Endothelial cell of umbilical vein (primary cell): ENCODE results near the gene CHRNA3. TPM values are rescaled to one million over a fixed set of nuclear protein-coding genes. Genes with fewer than 3 reads are reported as not detected.
"Not testable (repeated sequence)": the region's sequence is repeated elsewhere in the genome, so short reads cannot be mapped to it uniquely, and the experiment has no call there.

Source experiments
- BruUV-seq: library from RNA; stranded (reverse); fragments of 400-500 nt; replicated peaks from 2 replicates; lab custom pipeline; 2021; lab: Mats Ljungman, UMichigan
- CTCF ChIA-PET: fragments of 300-600, 350-600 bp; sonication (Branson Sonifier 250); formaldehyde crosslinking; loops from one replicate; lab custom pipeline; 2021; ENCODE audit warnings: antibody characterized with exemption, inconsistent platforms; lab: Charles Lee
- POLR2A ChIA-PET: fragments of 300-600, 350-600 bp; sonication (Branson Sonifier 250); formaldehyde crosslinking; loops from one replicate; lab custom pipeline; 2021; ENCODE audit warnings: antibody characterized with exemption, inconsistent platforms; lab: Charles Lee
- DNase-seq: peaks from one replicate; pipeline ENCODE4 v3.0.0-alpha.2; 2011; ENCODE audit warnings: low read depth, low spot score
- FAIRE-seq: peaks from 2 replicates; lab custom pipeline; 2011; peaks lifted over from hg19 to GRCh38; lab: Jason Lieb, UNC
- H2AFZ ChIP-seq: 2 replicates; pipeline ENCODE4 v1.6.0; 2012; ENCODE audit warnings: low read depth, low read length, control low read depth, inconsistent platforms
- H3K27ac ChIP-seq: 2 replicates; pipeline ENCODE4 v1.5.1; 2011; ENCODE audit warnings: low read depth, mild to moderate bottlenecking, control low read depth, low read length, moderate library complexity; ENCODE audit not compliant: insufficient read depth
- H3K27me3 ChIP-seq, 2 experiments: 2 replicates each; pipeline versions ENCODE4 v1.6.0 to v1.6.1; 2011; ENCODE audit warnings: low read length in 2 of 2, mixed read lengths in 1 of 2; ENCODE audit not compliant: control insufficient read depth in 2 of 2, insufficient read depth in 2 of 2
- H3K36me3 ChIP-seq, 2 experiments: 2 replicates in 1 of 2; 3 replicates in 1 of 2; pipeline ENCODE4 v1.5.1; 2011; ENCODE audit warnings: low read length in 2 of 2, mild to moderate bottlenecking in 1 of 2, moderate library complexity in 1 of 2; ENCODE audit not compliant: control insufficient read depth in 2 of 2, insufficient read depth in 2 of 2; ENCODE audit errors: extremely low read depth in 1 of 2
- H3K4me1 ChIP-seq: 3 replicates; pipeline ENCODE4 v1.5.1; 2011; ENCODE audit warnings: mild to moderate bottlenecking, low read length; ENCODE audit not compliant: control insufficient read depth, insufficient read depth; ENCODE audit errors: extremely low read depth
- H3K4me2 ChIP-seq: 2 replicates; pipeline ENCODE4 v1.6.1; 2011; ENCODE audit warnings: low read length, control low read depth, mixed read lengths; ENCODE audit not compliant: insufficient read depth
- H3K4me3 ChIP-seq, 3 experiments: fragments of 200-600 bp in 1 of 3; sonication (generic), shearing (Covaris generic) in 1 of 3; replicated peaks in 1 of 3; 2 replicates each; pipeline ENCODE4 v1.5.1; 2011 to 2016; ENCODE audit warnings: control low read depth in 3 of 3, low read length in 3 of 3, mild to moderate bottlenecking in 2 of 3, inconsistent platforms in 1 of 3, low read depth in 1 of 3, moderate library complexity in 1 of 3; ENCODE audit not compliant: insufficient read depth in 1 of 3
- H3K79me2 ChIP-seq: 2 replicates; pipeline ENCODE4 v1.6.0; 2012; ENCODE audit warnings: low read length, inconsistent platforms; ENCODE audit not compliant: control insufficient read depth, insufficient read depth
- H3K9ac ChIP-seq: replicated peaks from 2 replicates; pipeline ENCODE3; 2011; ENCODE audit warnings: low read length, control low read depth; ENCODE audit not compliant: insufficient read depth; ENCODE audit errors: extremely low read depth
- H3K9me1 ChIP-seq: replicated peaks from 3 replicates; pipeline ENCODE4 v1.6.0; 2011; ENCODE audit warnings: mild to moderate bottlenecking, low read length; ENCODE audit not compliant: control insufficient read depth, insufficient read depth; ENCODE audit errors: extremely low read depth
- H3K9me3 ChIP-seq: replicated peaks from 2 replicates; pipeline ENCODE4 v1.5.1; 2012; ENCODE audit warnings: low read length, inconsistent platforms; ENCODE audit not compliant: control insufficient read depth, insufficient read depth
- H4K20me1 ChIP-seq: replicated peaks from 2 replicates; pipeline ENCODE3; 2011; ENCODE audit warnings: mild to moderate bottlenecking, low read length; ENCODE audit not compliant: control insufficient read depth, insufficient read depth; ENCODE audit errors: extremely low read depth
- EZH2 ChIP-seq: IDR thresholded peaks from 2 replicates; pipeline ENCODE4 v1.6.1; 2012; ENCODE audit warnings: borderline replicate concordance, low read depth, mild to moderate bottlenecking, moderate library complexity, low read length, inconsistent platforms; ENCODE audit not compliant: severe bottlenecking
- FOS ChIP-seq: IDR thresholded peaks from 2 replicates; pipeline ENCODE4 v1.6.1; 2011; ENCODE audit warnings: mild to moderate bottlenecking, low read length, moderate library complexity, borderline replicate concordance; ENCODE audit not compliant: insufficient read depth
- GATA2 ChIP-seq: IDR thresholded peaks from 2 replicates; pipeline ENCODE4 v1.7.0; 2011; ENCODE audit warnings: low read depth, mild to moderate bottlenecking, moderate library complexity, mixed read lengths, low read length; ENCODE audit not compliant: insufficient read length, insufficient read depth
- JUN ChIP-seq: IDR thresholded peaks from 2 replicates; pipeline ENCODE4 v1.6.1; 2011; ENCODE audit warnings: borderline replicate concordance, low read depth; ENCODE audit not compliant: insufficient read length, insufficient read depth
- MYC ChIP-seq: IDR thresholded peaks from one replicate; pipeline ENCODE4 v1.6.1; 2011; ENCODE audit warnings: mild to moderate bottlenecking, low read depth, low read length
- POLR2A ChIP-seq: IDR thresholded peaks from 2 replicates; pipeline ENCODE4 v1.6.1; 2012; ENCODE audit warnings: low read depth, mild to moderate bottlenecking, control low read depth, low read length
- POLR2AphosphoS5 ChIP-seq: IDR thresholded peaks from 2 replicates; pipeline ENCODE4 v1.6.1; 2012; ENCODE audit warnings: low read depth, mild to moderate bottlenecking, control low read depth, low read length, moderate library complexity; ENCODE audit not compliant: insufficient read depth
- dilution Hi-C: fragments of 300-500 bp; cut with MboI; formaldehyde crosslinking; loops from one replicate; pipeline ENCODE4 v1.15.0; 2019; ENCODE audit warnings: low sequenced_read_pairs; ENCODE audit not compliant: extremely low pct_ligation_motif_present
- intact Hi-C: fragments of 100-400 bp; cut with micrococcal nuclease; formaldehyde crosslinking; loops from one replicate; pipeline ENCODE4 v1.10.0; 2022
- polyA plus RNA-seq, 4 experiments: library from polyadenylated mRNA; depleted of rRNA in 3 of 4; stranded (reverse) in 3 of 4; unstranded in 1 of 4; fragments of >200 nt; gene quantifications; 2 replicates each; pipeline versions ENCODE4 v1.2.1 to v1.2.3, GENCODE V29; 2011 to 2012; ENCODE audit warnings: missing spikeins in 1 of 4
- total RNA-seq: library from RNA; stranded (reverse); gene quantifications from 2 replicates; pipeline ENCODE4 v1.2.3, GENCODE V29; 2021
- TF ChIP-seq, protein P1 (sequence below): IDR thresholded peaks from 2 replicates; pipeline ENCODE4 v1.6.1; 2011; ENCODE audit not compliant: insufficient read depth, insufficient read length
- TF ChIP-seq, protein P2 (sequence below), 2 donors: IDR thresholded peaks; 1 replicate in 1 of 2; 2 replicates in 1 of 2; pipeline ENCODE4 v1.5.1; 2011; ENCODE audit warnings: low read length in 2 of 2, mild to moderate bottlenecking in 2 of 2, moderate library complexity in 2 of 2, control low read depth in 1 of 2, inconsistent platforms in 1 of 2, low read depth in 1 of 2; ENCODE audit not compliant: insufficient read depth in 1 of 2; ENCODE audit errors: extremely low read depth in 1 of 2

Gene CHRNA3
- total and polyA plus RNA-seq, 2 donors (not counting 3 experiments of a cell fraction or from before 2014, with no cell fraction given) = not detected

DNA sequence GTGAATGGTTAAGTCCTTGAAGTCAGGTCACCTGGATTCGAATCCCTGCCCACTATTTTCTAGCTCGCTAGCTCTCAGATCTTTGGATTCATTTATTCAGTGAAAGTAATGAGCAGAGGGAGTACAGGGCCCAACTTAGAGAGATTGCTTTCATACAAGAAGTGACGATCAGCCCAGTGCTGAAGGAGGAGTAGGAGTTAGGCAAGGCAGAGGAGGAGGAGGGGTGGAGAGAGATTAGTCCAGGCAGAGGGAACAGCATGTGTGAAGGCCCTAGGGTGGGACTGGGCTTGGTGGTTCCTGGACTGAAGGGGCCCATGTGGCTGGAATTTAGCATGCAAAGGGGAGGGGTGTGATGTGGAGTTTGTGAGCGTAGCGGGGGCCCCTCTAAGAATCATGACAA lies 59.3 kb downstream of the CHRNA3 start:
- DNase-seq (no peak), FAIRE-seq (no peak)
- H3K9me3 ChIP-seq = no peaks in the 10 kb centered on the region
- peaks cover 9% of the 10 kb centered on the region for H3K4me1 ChIP-seq
- no TSS peak for BruUV-seq
- no peaks in the 10 kb centered on the region for H3K36me3 ChIP-seq
- H3K4me3 ChIP-seq = no peak overlapping the region
- ChIA-PET POLR2A (no interaction called here), CTCF (interaction anchor here (0.8 to 1.3 kb wide), 2 partner anchors 139 to 148 kb away, joined by 3 read pairs; no protein-coding TSS in a partner anchor)
- no peaks in the 10 kb centered on the region for H3K9me1 ChIP-seq
- H4K20me1 ChIP-seq = no peaks in the 10 kb centered on the region
- intact Hi-C loops = no loop called here
- H3K79me2 ChIP-seq = no peaks in the 10 kb centered on the region
- TF ChIP-seq MYC = no peak
- TF ChIP-seq JUN = no peak
- TF ChIP-seq, protein P1, sequence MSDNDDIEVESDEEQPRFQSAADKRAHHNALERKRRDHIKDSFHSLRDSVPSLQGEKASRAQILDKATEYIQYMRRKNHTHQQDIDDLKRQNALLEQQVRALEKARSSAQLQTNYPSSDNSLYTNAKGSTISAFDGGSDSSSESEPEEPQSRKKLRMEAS = no peak
- TF ChIP-seq GATA2 = no peak
- no peak for TF ChIP-seq EZH2
- no peak for TF ChIP-seq POLR2AphosphoS5
- TF ChIP-seq POLR2A = no peak
- TF ChIP-seq, protein P2, sequence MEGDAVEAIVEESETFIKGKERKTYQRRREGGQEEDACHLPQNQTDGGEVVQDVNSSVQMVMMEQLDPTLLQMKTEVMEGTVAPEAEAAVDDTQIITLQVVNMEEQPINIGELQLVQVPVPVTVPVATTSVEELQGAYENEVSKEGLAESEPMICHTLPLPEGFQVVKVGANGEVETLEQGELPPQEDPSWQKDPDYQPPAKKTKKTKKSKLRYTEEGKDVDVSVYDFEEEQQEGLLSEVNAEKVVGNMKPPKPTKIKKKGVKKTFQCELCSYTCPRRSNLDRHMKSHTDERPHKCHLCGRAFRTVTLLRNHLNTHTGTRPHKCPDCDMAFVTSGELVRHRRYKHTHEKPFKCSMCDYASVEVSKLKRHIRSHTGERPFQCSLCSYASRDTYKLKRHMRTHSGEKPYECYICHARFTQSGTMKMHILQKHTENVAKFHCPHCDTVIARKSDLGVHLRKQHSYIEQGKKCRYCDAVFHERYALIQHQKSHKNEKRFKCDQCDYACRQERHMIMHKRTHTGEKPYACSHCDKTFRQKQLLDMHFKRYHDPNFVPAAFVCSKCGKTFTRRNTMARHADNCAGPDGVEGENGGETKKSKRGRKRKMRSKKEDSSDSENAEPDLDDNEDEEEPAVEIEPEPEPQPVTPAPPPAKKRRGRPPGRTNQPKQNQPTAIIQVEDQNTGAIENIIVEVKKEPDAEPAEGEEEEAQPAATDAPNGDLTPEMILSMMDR (IDR thresholded peaks at IDR 0.05; ENCODE audit: extremely low read depth in 1 of 2, insufficient read depth in 1 of 2, low read depth in 1 of 2, low read length in 2 of 2) = no peak
- no peak for TF ChIP-seq FOS
- dilution Hi-C loops = no loop called here
- H3K9ac ChIP-seq = no peak overlapping the region
- no peak overlapping the region for H3K27ac ChIP-seq
- H2AFZ ChIP-seq = no peak overlapping the region
- H3K27me3 ChIP-seq = peaks cover 2 to 15% of the 10 kb centered on the region in 2 experiments
- H3K4me2 ChIP-seq = no peak overlapping the region

GRCh38 chr15:78560201-78560600 lies 60.6 kb downstream of the CHRNA3 start:
- CTCF ChIA-PET = interaction anchor here (0.7 kb wide), 1 partner anchor 9 kb away, joined by 3 read pairs; no protein-coding TSS in a partner anchor

More at GRCh38 chr15:78560201-78560600, 60.6 kb downstream of the CHRNA3 start:
- DNase-seq, FAIRE-seq, dilution Hi-C loops, H3K27ac ChIP-seq, H3K4me1 ChIP-seq, H3K4me2 ChIP-seq, POLR2A ChIA-PET, H3K4me3 ChIP-seq, H2AFZ ChIP-seq, H3K36me3 ChIP-seq, H4K20me1 ChIP-seq, H3K9ac ChIP-seq, intact Hi-C loops, BruUV-seq, H3K9me3 ChIP-seq, H3K9me1 ChIP-seq, H3K79me2 ChIP-seq: not testable (repeated sequence)
- peaks cover 2 to 15% of the 10 kb centered on the region in 2 experiments for H3K27me3 ChIP-seq
